Fibroblast of lung (primary cell): ENCODE measurements around the gene PPP1CC.
"Not testable (repeated sequence)": the region's sequence is repeated elsewhere in the genome, so short reads cannot be mapped to it uniquely, and the experiment has no call there.

Experiments used
- CTCF ChIP-seq, 2 donors: IDR thresholded peaks in 1 of 2; conservative IDR thresholded peaks in 1 of 2; 1 replicate in 1 of 2; 2 replicates in 1 of 2; pipeline ENCODE4 v1.5.1; 2011 to 2012; ENCODE audit warnings: low read length in 2 of 2, control low read depth in 1 of 2, inconsistent platforms in 1 of 2, low read depth in 1 of 2, mild to moderate bottlenecking in 1 of 2
- EZH2 ChIP-seq: IDR thresholded peaks from 2 replicates; pipeline ENCODE4 v1.5.1; 2012; ENCODE audit warnings: low read length, control low read depth, mild to moderate bottlenecking; ENCODE audit errors: missing control alignments

GRCh38 chr12:110737016-110737415 is 5.7 kb downstream of the PPP1CC start:
- TF ChIP-seq CTCF (conservative IDR thresholded peaks at IDR 0.05 in 1 of 2, IDR thresholded peaks at IDR 0.05 in 1 of 2; ENCODE audit: low read depth in 1 of 2, low read length in 2 of 2); EZH2: not testable (repeated sequence)
